Measurements from ENCODE around the gene PPP2R5C. TPM values are rescaled to one million over a fixed set of nuclear protein-coding genes. Genes with fewer than 3 reads are reported as not detected.
A peak's percentile ranks its signal among the peaks of the same experiment; 100 is the strongest.

Gene PPP2R5C
- total RNA-seq, 1 experiment from 2014 or later, result 93.0 TPM

- no peak overlapping the region for H3K27ac ChIP-seq (ENCODE audit: insufficient read length, low read depth, low read length)
- no peak overlapping the region for H4K8ac ChIP-seq (replicated peaks; ENCODE audit: insufficient read length, low read depth, low read length)
- no peak overlapping the region for H2BK20ac ChIP-seq (ENCODE audit: low read depth, low read length, poor library complexity, severe bottlenecking)
- H3K4me2 ChIP-seq (ENCODE audit: insufficient read depth, insufficient read length, low read length), result no peak overlapping the region
- H3K14ac ChIP-seq (ENCODE audit: insufficient read depth, low read length), result no peak overlapping the region
- Mint-ChIP-seq H3K27ac (peak overlapping the region; percentile 37 to 53 (median 51); a peak in 3 of 7 replicates), H3K27me3 (ENCODE audit: low read depth) (no peaks in the 10 kb centered on the region), H3K4me3 (peak overlapping the region; percentile 1 to 41; a peak in 3 of 5 replicates), H3K4me1 (peaks cover 18 to 36% of the 10 kb centered on the region in 2 experiments), H3K9me3 (no peaks in the 10 kb centered on the region; a peak in 1 of 5 replicates), H3K36me3 (ENCODE audit: insufficient read depth in 1 of 3, low read depth in 3 of 3) (peaks cover 0 to 6% (median 4%) of the 10 kb centered on the region in 3 experiments; a peak in 2 of 7 replicates)
- no peak for DNase-seq
- H4K5ac ChIP-seq (ENCODE audit: insufficient read length, low read depth, low read length), result no peak overlapping the region
- H2AK5ac ChIP-seq (ENCODE audit: insufficient read length, low read length), result no peak overlapping the region
- no peak overlapping the region for H2BK5ac ChIP-seq (ENCODE audit: insufficient read length, low read length)
- H3K23ac ChIP-seq (ENCODE audit: insufficient read length, low read depth, low read length), result no peak overlapping the region
- H3K79me1 ChIP-seq (ENCODE audit: insufficient read depth, low read depth, low read length, poor library complexity, severe bottlenecking), result peaks cover 13% of the 10 kb centered on the region
- H3K23me2 ChIP-seq (ENCODE audit: insufficient read length, low read depth, low read length, poor library complexity, severe bottlenecking), result no peaks in the 10 kb centered on the region
- peaks cover 31% of the 10 kb centered on the region for H3K79me2 ChIP-seq (ENCODE audit: insufficient read depth, low read length)
- WGBS (ENCODE audit: extremely low coverage, insufficient read length, low lambda C conversion rate), result no CpG with 5 or more reads among the region's 11 CpGs
- H2BK15ac ChIP-seq (ENCODE audit: low read depth, low read length), result no peak overlapping the region
- H3T11ph ChIP-seq (ENCODE audit: low read length), result no peak overlapping the region
- H4K91ac ChIP-seq (ENCODE audit: insufficient read length, low read depth, low read length), result no peak overlapping the region
- no peaks in the 10 kb centered on the region for H3K27me3 ChIP-seq (ENCODE audit: insufficient read depth, low read length)
- H2BK120ac ChIP-seq (ENCODE audit: low read depth, low read length, poor library complexity, severe bottlenecking), result no peak overlapping the region
- no peak overlapping the region for H3K9ac ChIP-seq (ENCODE audit: extremely low read depth, insufficient read length, low read length)
- H3K4me1 ChIP-seq (ENCODE audit: insufficient read depth, low read length), result no peaks in the 10 kb centered on the region
- H3K4ac ChIP-seq (ENCODE audit: low read depth, low read length), result no peak overlapping the region
- TF ChIP-seq CTCF (conservative IDR thresholded peaks at IDR 0.05), result no peak
- H2BK12ac ChIP-seq (ENCODE audit: insufficient read length, low read depth, low read length), result no peak overlapping the region
- H3K18ac ChIP-seq (ENCODE audit: insufficient read length, low read depth, low read length), result no peak overlapping the region
- no peak overlapping the region for H2AFZ ChIP-seq (ENCODE audit: low read length)
- no peak overlapping the region for H3K56ac ChIP-seq (ENCODE audit: insufficient read length, low read depth, low read length)
- no peaks in the 10 kb centered on the region for H4K20me1 ChIP-seq (ENCODE audit: control insufficient read depth, insufficient read depth, insufficient read length)
- no peaks in the 10 kb centered on the region for H3K9me3 ChIP-seq (ENCODE audit: control insufficient read depth, low read depth, low read length)
Measured at GRCh38 chr14:101812071-101812470, 50.6 kb downstream of the PPP2R5C start.
